Germinal center (tissue), 1 donor: ENCODE results near the gene FAIM2.

Experiments
- DNase-seq: peaks from one replicate; pipeline ENCODE4 v3.0.0; 2012; ENCODE audit warnings: mixed read lengths, low spot score

FAIM2 gene

DNA sequence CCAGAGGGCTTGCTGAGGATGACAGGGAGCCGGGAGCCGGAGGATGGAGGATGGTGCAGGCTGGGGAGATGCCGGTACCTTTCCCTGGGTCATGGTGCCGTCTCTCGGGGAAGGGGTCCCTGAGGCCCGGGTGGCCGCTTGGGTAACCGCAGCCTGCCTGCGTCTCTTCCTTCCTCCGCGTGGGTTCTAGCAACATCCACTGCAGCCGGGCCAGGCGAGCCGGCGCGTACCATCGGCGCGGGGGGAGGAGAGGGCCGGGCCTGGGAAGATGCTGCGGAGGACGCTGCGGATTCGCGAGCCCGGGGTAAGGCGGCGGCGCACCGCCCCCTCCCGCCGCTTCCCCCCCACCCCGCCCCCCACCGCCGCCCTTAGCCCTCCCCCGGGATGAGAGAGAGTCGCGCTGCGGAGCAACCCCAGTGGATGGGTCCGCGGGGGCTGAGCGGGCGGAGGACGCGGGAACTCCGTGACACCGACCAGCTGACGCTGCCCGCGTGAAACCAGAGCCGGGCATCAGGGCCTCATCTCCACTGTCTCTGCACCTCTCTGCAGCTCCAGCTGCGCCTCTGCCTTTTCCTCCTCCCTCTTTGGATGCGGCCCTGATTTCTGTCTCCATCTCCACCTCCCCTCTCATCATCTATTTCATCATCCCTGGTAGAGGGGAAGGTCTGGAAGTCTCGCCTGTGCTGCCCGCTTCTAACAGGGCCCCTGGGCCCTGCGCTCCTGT, at the start of gene FAIM2:
TSS of gene FAIM2 (minus strand) at position 201 of the 724 bp plus-strand sequence. CDS start at position 93, 108 bp downstream.
- peak; percentile 35 for DNase-seq

DNA sequence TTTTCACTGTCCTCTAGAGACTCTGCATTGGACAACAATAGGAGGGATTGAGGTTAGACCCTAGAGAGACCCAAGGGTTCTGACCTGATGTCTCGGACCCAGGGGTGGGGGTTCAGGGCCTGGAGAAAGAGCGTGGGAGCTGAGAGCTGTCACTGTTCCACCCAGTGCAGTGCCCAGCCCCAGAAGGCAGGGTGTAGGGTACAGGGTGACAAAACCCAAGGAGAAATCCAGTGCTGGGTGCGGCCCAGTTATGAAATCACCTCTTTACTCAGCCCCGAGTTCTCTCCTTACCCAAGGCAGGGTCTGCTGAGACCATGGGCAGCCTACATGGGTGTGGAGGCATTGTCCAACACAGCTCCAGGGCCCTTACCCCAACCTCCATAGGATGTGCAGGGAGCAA, 49.5 kb upstream of the FAIM2 start:
- DNase-seq: no peak

DNA sequence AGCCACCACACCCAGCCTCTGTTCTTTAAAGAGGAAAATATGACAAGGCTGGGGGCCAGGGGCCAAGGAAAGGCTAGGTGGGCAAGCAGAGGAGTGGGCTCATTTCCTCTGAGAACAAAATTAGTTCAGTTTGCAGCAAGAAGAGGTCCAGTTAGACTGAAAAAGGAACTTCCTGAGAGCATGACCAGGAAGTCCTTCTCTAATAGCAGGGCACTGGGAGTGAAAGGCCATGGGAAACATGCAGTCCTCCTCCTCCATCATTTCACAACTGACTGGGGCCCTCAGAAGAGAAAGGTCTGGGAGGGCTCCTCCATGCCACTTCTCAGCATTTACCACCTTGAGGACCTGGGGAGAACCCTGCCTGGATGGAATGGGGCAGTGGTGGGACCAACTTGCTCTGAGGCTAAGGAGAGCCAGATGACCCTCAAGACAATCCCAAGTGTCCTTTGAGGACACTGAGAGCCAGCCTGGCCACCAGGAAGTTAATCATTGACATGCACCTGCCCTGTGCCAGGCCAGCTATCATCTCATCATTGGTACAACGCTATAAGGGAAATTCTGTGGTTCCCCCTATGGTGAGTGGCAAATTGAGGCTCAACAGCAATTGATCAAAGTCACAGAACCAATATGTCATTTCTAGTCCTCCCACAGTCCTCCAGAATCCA, 48.8 kb upstream of the FAIM2 start:
- no peak for DNase-seq

DNA sequence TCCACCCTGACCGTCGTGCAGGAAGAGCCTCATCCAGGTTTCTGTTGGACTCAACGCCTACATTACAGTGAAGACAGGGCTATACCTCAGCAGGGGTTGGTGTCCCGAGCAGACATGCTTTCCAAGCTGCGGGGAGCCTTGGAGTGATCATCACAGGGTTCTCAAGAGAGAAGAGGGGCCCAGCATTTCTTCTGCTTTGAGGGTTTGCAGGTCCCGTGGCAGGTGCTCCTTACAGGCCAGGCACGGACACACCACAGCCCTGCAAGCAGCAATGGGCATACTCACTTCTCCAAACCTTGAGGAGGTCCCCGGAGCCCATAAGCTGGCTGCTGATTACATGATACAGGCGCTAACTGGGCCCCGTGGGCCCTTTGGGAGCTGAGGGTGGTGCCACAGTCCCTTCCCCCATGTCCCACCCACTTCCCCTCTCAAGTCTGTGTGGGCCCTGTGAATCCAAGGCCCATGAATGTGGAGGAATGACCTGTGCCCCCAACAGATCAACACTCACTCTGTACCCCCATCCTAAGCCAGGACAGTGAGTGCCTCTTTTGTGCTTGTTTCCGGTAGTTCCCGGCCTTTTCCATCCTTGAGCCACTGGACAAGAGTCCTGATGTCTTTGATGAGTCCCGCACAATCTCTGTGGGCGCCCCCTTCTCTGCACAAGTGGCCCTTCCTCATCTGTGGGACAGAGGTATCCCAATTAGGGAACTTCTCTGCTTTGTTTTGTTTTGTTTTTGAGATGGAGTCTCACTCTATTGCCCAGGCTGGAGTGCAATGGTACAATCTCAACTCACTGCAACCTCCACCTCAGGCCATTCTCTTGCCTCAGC, 47.9 kb upstream of the FAIM2 start:
- no peak for DNase-seq

DNA sequence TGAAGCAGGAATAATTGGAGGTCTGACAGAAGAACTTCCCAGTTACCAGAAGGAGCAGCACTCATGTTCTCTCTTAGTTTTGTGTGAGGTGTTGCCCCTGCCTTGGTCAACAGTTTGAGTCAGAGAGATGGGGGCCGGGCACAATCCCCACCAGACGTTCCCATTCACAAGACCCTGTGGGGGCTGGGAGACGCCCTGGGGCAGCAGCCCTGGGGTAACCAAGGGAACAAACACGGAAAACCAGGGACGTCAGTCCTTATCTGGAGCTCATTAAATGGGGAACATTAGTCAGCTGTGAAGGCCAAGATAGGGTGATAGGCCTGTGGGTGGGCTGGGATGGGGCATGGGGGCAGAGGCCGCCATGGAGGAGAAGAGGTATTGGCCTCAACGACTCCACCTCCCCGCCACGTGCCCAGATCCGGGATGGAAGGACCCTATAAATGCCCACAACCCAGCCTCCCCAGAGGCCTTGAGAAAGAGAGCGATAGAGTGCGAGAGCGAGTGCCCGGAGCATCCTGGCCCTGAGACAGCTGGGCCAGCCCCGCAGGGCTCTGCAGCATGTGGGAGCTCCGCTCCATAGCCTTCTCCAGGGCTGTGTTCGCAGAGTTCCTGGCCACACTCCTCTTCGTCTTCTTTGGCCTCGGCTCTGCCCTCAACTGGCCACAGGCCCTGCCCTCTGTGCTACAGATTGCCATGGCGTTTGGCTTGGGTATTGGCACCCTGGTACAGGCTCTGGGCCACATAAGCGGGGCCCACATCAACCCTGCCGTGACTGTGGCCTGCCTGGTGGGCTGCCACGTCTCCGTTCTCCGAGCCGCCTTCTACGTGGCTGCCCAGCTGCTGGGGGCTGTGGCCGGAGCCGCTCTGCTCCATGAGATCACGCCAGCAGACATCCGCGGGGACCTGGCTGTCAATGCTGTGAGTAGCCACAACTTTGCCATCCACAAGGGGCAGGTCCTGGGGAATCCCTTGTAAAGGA, 46.9 kb upstream of the FAIM2 start, which contains the start of gene AQP2:
TSS of gene AQP2 (plus strand) at position 465 of the 979 bp plus-strand sequence. CDS start at position 559, 94 bp downstream.
- DNase-seq: no peak

DNA sequence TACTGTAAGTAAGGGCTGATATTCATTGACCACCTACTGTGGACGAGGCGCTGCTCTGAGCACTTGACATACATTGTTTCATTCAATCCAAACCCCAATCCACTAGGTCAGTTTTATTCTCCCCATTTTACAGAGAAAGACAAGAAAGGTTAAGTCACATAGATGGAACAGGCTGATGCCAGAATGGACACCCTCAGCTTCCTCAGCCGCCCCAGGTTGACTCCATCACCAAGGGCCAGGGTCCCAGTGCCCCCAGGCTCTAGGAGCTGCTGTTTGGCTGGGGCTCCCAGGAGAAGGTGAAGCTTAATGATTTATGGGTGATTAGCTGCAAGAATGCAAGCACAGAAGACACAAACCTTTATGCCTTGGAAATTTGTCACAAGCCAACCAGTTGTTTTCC, 46.2 kb upstream of the FAIM2 start:
- no peak for DNase-seq

DNA sequence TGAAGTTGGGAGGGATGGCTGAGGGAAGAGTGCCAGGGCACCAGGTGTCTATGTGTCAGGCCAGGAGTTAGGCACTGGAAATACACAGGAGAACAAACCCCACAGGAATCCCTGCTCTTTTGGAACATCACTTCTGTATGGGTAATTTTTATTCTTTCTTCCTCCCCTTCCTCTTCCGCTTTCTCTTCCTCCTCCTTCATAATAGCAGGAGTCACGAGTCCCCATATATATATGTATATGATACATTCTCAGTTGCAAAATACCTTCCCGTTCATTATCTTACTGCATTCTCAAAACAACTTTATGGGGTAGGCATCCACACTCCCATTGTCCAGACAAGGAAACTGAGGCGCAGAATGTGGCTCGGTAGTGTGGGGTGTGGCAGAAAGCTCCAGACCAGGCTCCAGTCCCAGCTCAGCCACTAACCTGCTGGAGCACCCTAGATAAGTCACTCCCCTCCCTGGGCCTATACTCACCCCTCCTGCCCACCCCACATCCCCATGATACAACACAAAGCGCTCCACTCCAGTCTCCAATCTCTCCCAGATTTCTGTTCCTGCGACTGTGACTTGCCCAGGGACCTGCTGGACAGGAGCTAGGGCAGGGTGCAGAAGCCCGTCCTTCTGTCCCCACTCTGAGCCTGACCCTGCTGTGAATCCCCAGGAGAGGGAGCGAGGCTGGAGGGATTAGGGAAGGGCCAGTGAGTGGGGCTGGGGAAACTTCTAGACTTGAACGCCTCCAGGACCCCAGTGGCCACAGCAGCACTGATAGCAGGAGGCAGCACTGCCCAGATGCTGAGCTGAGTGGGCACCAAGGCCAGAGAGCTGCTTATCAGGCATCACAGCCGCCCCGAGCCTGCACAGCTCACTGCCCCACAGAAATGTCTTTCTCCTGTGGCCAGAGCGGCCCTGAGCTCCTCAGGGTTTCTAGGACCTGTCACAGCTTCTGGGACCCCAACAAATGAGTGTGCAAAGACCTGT, 45.5 kb upstream of the FAIM2 start:
- DNase-seq: no peak

DNA sequence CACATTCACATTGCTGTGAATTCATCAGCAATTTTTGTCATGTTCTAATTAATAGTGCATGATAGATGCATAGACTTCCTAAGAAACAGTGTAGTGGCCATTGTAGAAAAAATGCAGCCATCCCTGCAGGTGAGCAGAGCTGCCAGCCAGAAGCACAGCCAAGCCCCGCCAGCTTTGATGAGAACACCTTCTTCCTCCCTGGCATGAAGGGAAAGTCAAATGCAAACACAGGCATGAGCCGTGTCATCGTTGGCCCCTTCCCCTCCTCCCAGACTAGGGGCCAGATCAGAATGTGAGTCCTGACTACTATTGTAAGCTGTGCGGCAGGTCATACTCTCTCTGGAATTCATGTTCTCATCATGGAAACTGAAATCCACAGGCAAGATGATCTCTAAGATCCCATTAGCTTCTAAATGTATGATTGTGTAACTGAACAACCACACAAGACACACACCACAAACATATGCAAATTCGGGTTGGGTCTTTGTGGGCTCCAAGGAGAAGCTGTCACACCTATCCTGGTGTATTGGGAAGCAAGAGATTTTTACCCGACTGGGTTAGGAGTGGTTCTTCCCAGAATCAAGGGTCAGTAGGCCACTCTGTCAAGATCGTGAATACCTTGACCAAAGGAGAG, 44.0 kb upstream of the FAIM2 start:
- DNase-seq: no peak

DNA sequence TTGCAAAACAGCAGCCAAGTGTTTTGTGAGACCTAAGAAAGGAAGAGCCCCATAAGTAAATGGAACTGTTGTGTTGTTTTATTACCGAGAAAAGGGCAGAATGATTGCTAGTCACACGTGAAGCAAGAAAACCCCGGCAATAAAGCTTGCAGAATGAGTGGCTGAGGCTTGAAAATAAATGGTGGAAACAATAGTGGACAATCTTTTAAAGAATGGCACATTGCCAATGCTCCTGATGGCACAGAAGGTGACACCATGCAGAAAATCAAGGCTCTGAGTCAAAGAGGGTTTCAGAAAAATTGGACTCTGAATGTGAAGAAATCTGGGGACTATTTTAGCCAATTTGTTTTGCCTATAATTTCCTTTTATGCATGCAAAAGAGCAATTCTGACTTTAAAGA, 42.8 kb upstream of the FAIM2 start:
- DNase-seq: no peak

DNA sequence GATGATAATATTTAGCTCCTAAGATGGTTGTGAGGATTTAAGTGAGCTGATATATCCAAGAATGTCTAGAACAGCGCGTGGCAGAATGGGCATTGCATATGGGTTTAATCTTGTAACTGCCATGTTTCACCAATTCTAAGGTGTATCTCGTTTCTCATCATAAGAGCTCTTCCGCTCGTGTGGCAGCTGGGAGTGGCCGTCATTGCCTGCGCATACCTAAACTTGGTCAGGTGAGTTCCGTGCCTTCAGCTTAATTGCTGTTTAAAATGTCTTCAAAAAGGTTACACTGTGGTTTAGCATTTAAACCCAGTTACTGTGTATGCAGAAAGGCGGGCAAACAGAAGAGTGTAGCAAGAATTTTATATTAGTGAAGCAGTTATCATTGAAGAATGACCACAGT, 42.4 kb upstream of the FAIM2 start:
- no peak for DNase-seq

DNA sequence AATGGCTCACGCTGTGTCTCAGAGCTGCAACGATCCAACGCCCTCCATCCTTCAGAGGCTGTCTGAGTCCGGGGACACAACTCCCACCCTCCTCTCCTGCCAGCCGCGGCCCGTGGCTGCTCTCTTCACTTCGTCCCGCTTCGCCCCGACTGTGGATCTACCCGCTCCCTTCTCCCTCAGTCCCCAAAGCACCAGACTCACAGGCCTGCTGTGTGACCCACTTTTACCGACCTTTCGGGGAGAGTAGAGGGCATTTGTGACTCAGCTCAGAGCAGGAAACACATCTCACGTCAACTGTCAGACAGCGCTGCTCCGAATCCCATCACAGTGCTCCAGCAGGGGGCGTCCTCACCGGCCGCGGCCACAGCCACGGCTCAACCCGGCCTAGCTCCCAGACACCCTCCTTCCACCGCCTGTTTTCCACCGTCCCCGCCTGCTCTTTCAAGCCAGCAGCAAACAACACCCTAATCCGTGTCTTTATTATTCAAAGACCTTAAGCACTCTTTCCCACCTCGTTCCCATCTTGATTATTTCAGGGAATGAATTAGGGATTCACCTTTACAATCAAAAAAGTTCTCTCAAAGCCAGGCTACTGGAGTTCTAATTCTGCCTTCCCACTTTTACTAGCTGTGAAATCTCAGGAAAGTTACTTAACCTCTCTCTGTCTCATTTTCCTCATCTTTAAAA, 41.8 kb upstream of the FAIM2 start:
- peak; percentile 83 for DNase-seq

DNA sequence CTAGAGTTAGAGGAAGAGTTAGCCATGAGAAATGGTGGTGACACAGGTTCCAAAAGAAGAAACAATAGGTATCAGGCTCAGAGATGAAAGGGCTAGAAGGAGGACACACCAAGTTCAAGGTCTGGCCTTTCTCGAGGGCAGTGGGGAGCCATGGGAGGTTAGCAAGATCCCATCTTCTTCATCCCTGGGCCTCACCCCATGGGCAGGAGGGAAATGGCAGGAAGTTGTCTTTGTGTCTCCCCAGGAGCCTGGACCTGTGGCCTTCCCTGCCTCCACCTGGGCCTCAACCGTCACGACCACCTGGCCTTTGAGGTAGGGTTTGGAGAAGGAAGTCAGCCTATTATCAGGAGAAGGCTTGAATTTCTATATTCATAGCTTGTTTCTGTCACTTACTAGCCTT, 41.0 kb upstream of the FAIM2 start:
- DNase-seq: no peak

DNA sequence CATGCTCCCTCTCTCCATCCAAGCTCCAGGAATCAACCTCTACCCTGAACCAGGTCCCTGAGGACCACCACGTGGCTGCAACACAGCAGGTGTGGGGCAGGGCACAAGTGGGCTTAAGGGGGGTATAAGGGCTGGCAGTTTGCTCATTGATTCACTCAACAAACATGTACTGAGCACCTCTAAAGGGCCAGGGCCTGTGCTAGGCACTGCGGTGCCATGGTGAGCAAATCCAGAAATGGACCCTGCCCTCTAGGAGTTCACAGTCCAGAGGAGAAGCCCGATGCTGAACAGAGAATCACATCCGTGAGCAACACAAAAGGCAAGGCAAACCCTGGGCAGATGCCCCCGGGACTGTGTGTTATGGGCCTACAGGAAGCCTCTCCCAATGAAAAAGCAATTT, 40.3 kb upstream of the FAIM2 start:
- no peak for DNase-seq

DNA sequence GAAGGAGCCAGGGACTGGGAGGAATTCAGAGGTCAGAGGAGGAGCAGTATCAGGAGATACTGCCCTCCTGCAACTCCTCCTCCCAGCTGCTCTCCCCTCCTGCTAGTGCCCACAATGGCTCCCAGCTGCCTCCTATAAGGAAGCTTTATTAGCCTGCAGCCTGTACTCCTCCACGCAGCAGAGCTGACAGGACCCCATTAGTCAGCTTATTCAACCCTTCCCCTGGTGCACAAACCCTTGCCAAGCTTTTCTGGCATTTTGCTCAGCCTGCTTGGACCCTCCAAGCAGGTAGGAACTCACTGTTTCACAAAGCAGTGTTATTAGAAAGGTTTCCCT, 39.9 kb upstream of the FAIM2 start:
- DNase-seq: no peak

DNA sequence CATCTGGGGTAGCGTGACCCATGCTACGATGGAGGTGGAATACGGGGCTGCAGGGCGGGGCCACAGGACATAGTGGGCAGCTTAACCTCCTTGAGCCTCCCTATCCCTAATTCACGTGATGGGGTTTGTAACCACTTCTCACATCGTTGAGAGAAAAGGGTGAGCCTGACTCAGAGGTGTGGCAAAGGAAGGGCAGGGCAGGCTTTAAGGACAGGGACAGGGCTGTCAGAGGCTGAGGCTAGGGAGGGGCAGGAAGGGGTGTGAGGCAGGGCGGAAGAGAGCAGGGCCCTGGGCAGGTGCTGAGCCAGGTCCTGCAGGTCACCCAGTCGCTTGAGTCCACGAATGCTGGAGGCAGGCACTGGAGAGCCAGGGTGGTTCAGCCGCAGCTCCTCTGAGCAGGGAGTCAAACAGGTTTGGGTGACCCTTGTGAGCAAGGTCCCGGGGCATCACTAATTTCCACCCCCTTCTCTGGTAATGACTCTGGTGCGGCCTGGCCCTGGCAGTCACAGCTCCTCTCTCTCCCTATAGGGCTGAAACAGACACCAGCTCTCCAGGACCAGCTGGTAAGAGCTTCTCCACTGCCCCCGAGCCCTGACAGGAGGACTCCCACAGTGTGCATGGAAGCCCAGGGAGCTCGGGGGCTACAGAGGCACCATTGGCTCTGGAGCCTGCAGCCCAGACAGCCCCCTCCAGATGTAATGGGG, 39.4 kb upstream of the FAIM2 start:
- DNase-seq: no peak

DNA sequence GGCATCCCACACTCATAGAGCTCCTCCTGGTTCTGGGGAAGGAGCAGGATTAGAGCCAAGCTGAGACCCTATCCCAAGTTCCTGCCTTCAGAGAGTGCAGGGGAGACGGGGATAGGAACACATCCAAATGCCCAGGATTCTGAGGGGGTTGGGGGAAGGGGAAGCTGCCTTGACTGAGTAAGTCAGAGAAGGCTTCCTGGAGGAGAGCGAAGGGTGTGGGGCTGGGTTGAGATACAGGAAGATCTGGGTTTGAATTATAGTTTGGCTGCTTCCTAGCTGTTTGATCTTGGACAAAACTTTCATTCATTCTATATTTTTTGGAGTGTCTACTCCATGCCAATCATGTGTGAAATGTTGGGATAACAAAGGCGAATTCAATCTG, 38.8 kb upstream of the FAIM2 start:
- no peak for DNase-seq

DNA sequence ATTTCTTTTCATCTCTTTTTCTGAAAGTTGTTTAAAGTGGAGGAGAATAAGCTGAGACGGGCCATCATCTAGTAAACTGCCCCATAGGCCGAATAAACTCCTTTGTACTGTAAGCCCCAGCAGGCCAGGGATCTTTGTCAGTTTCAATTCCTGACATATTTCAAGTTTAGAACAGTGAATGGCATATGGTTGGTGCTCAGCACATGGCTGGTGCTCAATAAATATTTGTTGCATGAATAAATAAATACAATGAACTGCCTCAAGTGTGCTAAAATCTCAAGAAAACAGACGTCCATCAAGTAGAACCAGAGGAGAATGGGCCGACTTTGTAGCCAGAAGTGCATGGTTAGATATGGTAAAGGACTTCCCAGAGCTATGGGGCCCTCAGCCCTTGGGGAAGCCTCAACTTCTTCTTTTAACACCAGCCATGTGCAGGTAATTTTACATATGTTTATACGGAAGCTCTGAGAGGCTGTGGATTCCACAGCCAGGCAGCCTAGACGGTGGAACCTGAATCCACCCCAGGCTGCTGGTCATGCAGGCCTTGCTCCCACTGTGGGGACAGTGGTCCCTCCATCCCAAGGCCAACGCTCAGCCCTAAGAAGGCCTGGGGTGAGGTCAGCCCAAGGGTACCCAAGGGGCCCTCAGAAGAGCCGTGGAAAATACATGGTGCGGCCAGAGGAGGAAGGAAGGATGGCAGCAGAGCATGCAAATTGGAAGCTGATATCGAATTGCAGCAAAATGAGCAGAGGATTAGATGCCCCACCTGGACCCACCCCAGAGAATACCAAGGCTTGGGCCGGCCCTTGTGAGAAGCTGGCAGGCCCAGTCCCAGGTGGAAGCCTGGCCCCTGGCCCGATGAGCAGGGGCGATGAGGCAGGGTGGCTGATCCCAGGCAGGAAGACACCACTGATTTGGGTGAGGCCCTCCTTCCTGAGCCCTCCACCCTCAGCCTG, 38.1 kb upstream of the FAIM2 start:
- no peak for DNase-seq

DNA sequence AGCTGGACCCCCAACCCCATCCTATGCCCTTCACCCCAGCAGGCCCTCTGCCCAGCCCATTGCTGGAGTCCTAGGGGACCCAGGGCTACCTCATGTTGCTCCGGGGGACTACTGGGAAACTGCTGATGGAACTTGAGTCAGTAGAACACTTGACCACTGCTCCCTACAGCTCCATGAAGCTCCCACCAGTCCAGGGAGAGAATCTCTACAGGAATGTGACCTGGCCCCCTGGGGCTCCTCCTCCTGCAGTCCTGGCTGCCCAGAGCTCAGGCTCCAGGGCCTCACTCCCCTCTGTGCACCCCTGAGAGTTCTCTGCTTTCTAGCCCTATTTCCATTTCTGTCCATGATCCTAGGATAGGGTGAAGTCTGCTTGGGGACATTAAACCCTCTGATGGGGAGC, 36.0 kb upstream of the FAIM2 start:
- no peak for DNase-seq
